HCT116 (cell line): ENCODE data around the gene NEK6. TPM values are rescaled to one million over a fixed set of nuclear protein-coding genes. Genes with fewer than 3 reads are reported as not detected.

Experiments
- ATAC-seq: fragments of 200-7000 bp; cut with Tn5 transposase; 2 replicates; pipeline ENCODE4 v1.9.1; 2020; ENCODE audit warnings: mild to moderate bottlenecking, moderate library complexity
- BruUV-seq: library from RNA; stranded (reverse); fragments of 400-500 nt; replicated peaks from 2 replicates; lab custom pipeline; 2021; lab: Mats Ljungman, UMichigan
- CTCF ChIA-PET: fragments of 300-600 bp; sonication (Branson Sonifier 250); formaldehyde crosslinking; loops from one replicate; lab custom pipeline; 2021; ENCODE audit warnings: antibody characterized with exemption; lab: Charles Lee
- POLR2A ChIA-PET: fragments of 300-600, 350-600 bp; sonication (Branson Sonifier 250); formaldehyde crosslinking; loops from one replicate; lab custom pipeline; 2021; ENCODE audit warnings: antibody characterized with exemption; lab: Charles Lee
- RAD21 ChIA-PET, 2 experiments: fragments of 300-600 bp; sonication (Branson Sonifier 250); formaldehyde crosslinking; loops; one replicate each; lab custom pipeline; 2023; ENCODE audit warnings: low total read pairs in 2 of 2; ENCODE audit not compliant: uncharacterized antibody in 2 of 2, unreplicated experiment in 2 of 2, low non-redundant PET in 1 of 2; lab: Charles Lee
- DNase-seq: peaks from one replicate; pipeline ENCODE4 v3.0.0-alpha.2; 2010; ENCODE audit warnings: low read depth, low spot score
- H2AFZ ChIP-seq: fragments of 200-600 bp; shearing (Covaris generic), sonication (generic); 2 replicates; pipeline ENCODE4 v1.6.1; 2017; ENCODE audit warnings: low read depth, mixed run types, mixed read lengths, antibody characterized with exemption, low read length; ENCODE audit not compliant: poor library complexity, severe bottlenecking
- H3K27ac ChIP-seq: 2 replicates; pipeline ENCODE4 v1.5.1; 2012; ENCODE audit warnings: low read depth, low read length
- H3K27me3 ChIP-seq: fragments of 200-600 bp; sonication (generic); 2 replicates; pipeline ENCODE4 v1.6.1; 2016; ENCODE audit warnings: mixed run types, low read length, mixed read lengths; ENCODE audit not compliant: insufficient read depth
- H3K36me3 ChIP-seq, 2 experiments: fragments of 200-500 bp in 1 of 2; fragments of 200-600 bp in 1 of 2; sonication (Bioruptor generic) in 1 of 2; sonication (generic) in 1 of 2; 2 replicates each; pipeline versions ENCODE4 v1.5.1 to v1.6.1; 2014 to 2016; ENCODE audit warnings: low read length in 2 of 2, inconsistent platforms in 1 of 2, mixed read lengths in 1 of 2, mixed run types in 1 of 2; ENCODE audit not compliant: insufficient read depth in 2 of 2, control insufficient read depth in 1 of 2
- H3K4me1 ChIP-seq, 2 experiments: fragments of 200-600 bp in 1 of 2; sonication (generic) in 1 of 2; 2 replicates each; pipeline versions ENCODE4 v1.5.1 to v1.6.1; 2012 to 2017; ENCODE audit warnings: low read length in 2 of 2, inconsistent platforms in 1 of 2, mild to moderate bottlenecking in 1 of 2, mixed read lengths in 1 of 2, mixed run types in 1 of 2, moderate library complexity in 1 of 2; ENCODE audit not compliant: insufficient read depth in 2 of 2, control insufficient read depth in 1 of 2
- H3K4me2 ChIP-seq: fragments of 200-600 bp; sonication (generic); 2 replicates; pipeline ENCODE4 v1.6.1; 2017; ENCODE audit warnings: mixed run types, low read length, mixed read lengths
- H3K4me3 ChIP-seq, 2 experiments: fragments of 200-600 bp in 1 of 2; sonication (generic) in 1 of 2; replicated peaks in 1 of 2; 2 replicates each; pipeline ENCODE4 v1.5.1; 2011 to 2016; ENCODE audit warnings: low read length in 2 of 2, control low read depth in 1 of 2, low read depth in 1 of 2, mild to moderate bottlenecking in 1 of 2, mixed read lengths in 1 of 2, mixed run types in 1 of 2
- H3K79me2 ChIP-seq: fragments of 200-600 bp; sonication (generic); 2 replicates; pipeline ENCODE4 v1.6.1; 2017; ENCODE audit warnings: mild to moderate bottlenecking, mixed run types, low read length, moderate library complexity, mixed read lengths; ENCODE audit not compliant: insufficient read depth
- H3K9ac ChIP-seq: fragments of 200-600 bp; sonication (generic); 2 replicates; pipeline ENCODE4 v1.6.1; 2016; ENCODE audit warnings: low read length, mixed read lengths
- H3K9me2 ChIP-seq: fragments of 200-600 bp; sonication (generic), shearing (Covaris generic); 2 replicates; pipeline ENCODE4 v1.6.1; 2017; ENCODE audit warnings: mixed run types, mild to moderate bottlenecking, moderate library complexity; ENCODE audit not compliant: insufficient read depth
- H3K9me3 ChIP-seq, 2 experiments: fragments of 200-500 bp in 1 of 2; fragments of 200-600 bp in 1 of 2; sonication (Bioruptor generic) in 1 of 2; sonication (generic) in 1 of 2; 2 replicates each; pipeline ENCODE4 v1.6.1; 2014 to 2017; ENCODE audit warnings: low read length in 2 of 2, mixed read lengths in 2 of 2, inconsistent platforms in 1 of 2, low read depth in 1 of 2, mild to moderate bottlenecking in 1 of 2, mixed run types in 1 of 2, moderate library complexity in 1 of 2; ENCODE audit not compliant: control insufficient read depth in 1 of 2, insufficient read depth in 1 of 2
- H4K20me1 ChIP-seq: fragments of 200-600 bp; sonication (generic), shearing (Covaris generic); 2 replicates; pipeline ENCODE4 v1.6.1; 2017; ENCODE audit warnings: mixed run types, mild to moderate bottlenecking, moderate library complexity; ENCODE audit not compliant: insufficient read depth
- ATF3 ChIP-seq: IDR thresholded peaks from 2 replicates; pipeline ENCODE4 v1.6.1; 2012
- EGR1 ChIP-seq: IDR thresholded peaks from 2 replicates; pipeline ENCODE4 v1.6.1; 2012; ENCODE audit warnings: low read depth
- ELF1 ChIP-seq: IDR thresholded peaks from 2 replicates; pipeline ENCODE4 v1.6.1; 2012; ENCODE audit warnings: low read depth, borderline replicate concordance
- MAX ChIP-seq: IDR thresholded peaks from 2 replicates; pipeline ENCODE4 v1.6.1; 2012
- POLR2A ChIP-seq: IDR thresholded peaks from 2 replicates; pipeline ENCODE4 v1.7.0; 2011; ENCODE audit warnings: borderline replicate concordance; ENCODE audit not compliant: insufficient read depth, insufficient read length; ENCODE audit errors: extremely low read depth
- RAD21 ChIP-seq: IDR thresholded peaks from 2 replicates; pipeline ENCODE4 v1.6.1; 2012; ENCODE audit warnings: low read depth, mild to moderate bottlenecking
- REST ChIP-seq: IDR thresholded peaks from 2 replicates; pipeline ENCODE4 v1.6.1; 2012; ENCODE audit warnings: low read depth
- SIN3A ChIP-seq: IDR thresholded peaks from 2 replicates; pipeline ENCODE4 v1.6.1; 2012; ENCODE audit warnings: low read depth
- SP1 ChIP-seq: IDR thresholded peaks from 2 replicates; pipeline ENCODE4 v1.6.1; 2012; ENCODE audit warnings: low read depth
- YY1 ChIP-seq: IDR thresholded peaks from 2 replicates; pipeline ENCODE4 v1.6.1; 2011; ENCODE audit warnings: low read length, low read depth, moderate library complexity, mild to moderate bottlenecking; ENCODE audit not compliant: insufficient replicate concordance; ENCODE audit errors: extremely low read depth
- ZBTB33 ChIP-seq: IDR thresholded peaks from 2 replicates; pipeline ENCODE4 v1.6.1; 2011; ENCODE audit warnings: mild to moderate bottlenecking, low read length, moderate library complexity; ENCODE audit not compliant: insufficient replicate concordance; ENCODE audit errors: extremely low read depth
- ZNF274 ChIP-seq: fragments of 200-500 bp; sonication (Bioruptor generic); IDR thresholded peaks from 2 replicates; pipeline ENCODE4 v1.6.1; 2014; ENCODE audit warnings: mild to moderate bottlenecking, low read depth, low read length, inconsistent platforms
- intact Hi-C: fragments of 100-400 bp; cut with micrococcal nuclease; formaldehyde crosslinking; loops from 2 replicates; pipeline ENCODE4 v1.10.0; 2022
- total RNA-seq: library from RNA; stranded (reverse); gene quantifications from one replicate; pipeline ENCODE4 v1.2.1, GENCODE V29; 2021; ENCODE audit not compliant: unreplicated experiment

NEK6 gene
- total RNA-seq, 1 experiment from 2014 or later: 40.8 TPM

- ChIA-PET POLR2A (no interaction called here), CTCF (no interaction called here)
- H3K36me3 ChIP-seq: peaks cover under 1 to 7% of the 10 kb centered on the region in 2 experiments; a peak in 1 of 4 replicates
- H3K9ac ChIP-seq: no peak overlapping the region
- H3K4me3 ChIP-seq: no peak overlapping the region
- no peak overlapping the region for H3K27ac ChIP-seq
- DNase-seq (no peak), ATAC-seq (no peak)
- intact Hi-C loops: no loop called here
- H2AFZ ChIP-seq: no peak overlapping the region
- H3K79me2 ChIP-seq: no peaks in the 10 kb centered on the region
- TF ChIP-seq SIN3A (no peak), YY1 (no peak), ATF3 (no peak), POLR2A (no peak), MAX (no peak), SP1 (no peak), RAD21 (no peak), ZNF274 (no peak), REST (no peak), ZBTB33 (no peak), ELF1 (no peak), EGR1 (no peak)
- TF ChIP-seq, all 23 proteins: peak for 0
- no peaks in the 10 kb centered on the region for H4K20me1 ChIP-seq
- no peaks in the 10 kb centered on the region for H3K27me3 ChIP-seq
- RAD21 ChIA-PET: no interaction called here
- no peaks in the 10 kb centered on the region for H3K9me3 ChIP-seq
- no TSS peak for BruUV-seq
- no peaks in the 10 kb centered on the region for H3K9me2 ChIP-seq
- peaks cover 9 to 22% of the 10 kb centered on the region in 2 experiments for H3K4me1 ChIP-seq
- no peak overlapping the region for H3K4me2 ChIP-seq
Observed at GRCh38 chr9:124339603-124340146, 81.9 kb downstream of the NEK6 start.
